HepG2 (cell line): ENCODE data around the gene ABCC10. TPM values are rescaled to one million over a fixed set of nuclear protein-coding genes. Genes with fewer than 3 reads are reported as not detected.

ENCODE experiments used
- ATRX ChIP-seq: sonication (generic); formaldehyde crosslinking; IDR thresholded peaks from 2 replicates; pipeline ENCODE4 v1.4.0; 2020; ENCODE audit warnings: missing genetic modification reagents, borderline replicate concordance
- GATA4 ChIP-seq: sonication (generic); IDR thresholded peaks from 2 replicates; pipeline ENCODE4 v1.6.1; 2016; ENCODE audit warnings: antibody characterized with exemption, low read depth, borderline replicate concordance
- KDM2A ChIP-seq: sonication (generic); formaldehyde crosslinking; IDR thresholded peaks from 2 replicates; pipeline ENCODE4 v1.4.0; 2020; ENCODE audit warnings: low read depth, missing genetic modification reagents, borderline replicate concordance
- NFRKB ChIP-seq: fragments of 450-650 bp; IDR thresholded peaks from 2 replicates; pipeline ENCODE4 v1.6.1; 2017
- NFYB ChIP-seq: sonication (generic); formaldehyde crosslinking; IDR thresholded peaks from 2 replicates; pipeline ENCODE4 v1.4.0; 2020; ENCODE audit warnings: missing genetic modification reagents
- REL ChIP-seq: sonication (generic); formaldehyde crosslinking; conservative IDR thresholded peaks from 2 replicates; pipeline ENCODE4 v1.8.0; 2022; ENCODE audit warnings: mild to moderate bottlenecking, missing genetic modification reagents, moderate library complexity
- SMARCC2 ChIP-seq: fragments of 450-650 bp; IDR thresholded peaks from 2 replicates; pipeline ENCODE4 v1.6.1; 2017; ENCODE audit warnings: antibody characterized with exemption, mild to moderate bottlenecking
- SOX13 ChIP-seq, 3 experiments: fragments of 450-650 bp in 1 of 3; sonication (generic) in 1 of 3; formaldehyde crosslinking in 1 of 3; IDR thresholded peaks in 2 of 3; conservative IDR thresholded peaks in 1 of 3; 2 replicates each; pipeline versions ENCODE4 v1.5.0 to v1.6.1; 2016 to 2020; ENCODE audit warnings: antibody characterized with exemption in 1 of 3, mild to moderate bottlenecking in 1 of 3, missing compliant biosample characterization in 1 of 3, missing genetic modification reagents in 1 of 3, moderate library complexity in 1 of 3
- TBL1XR1 ChIP-seq: fragments of 150-350 bp; IDR thresholded peaks from 2 replicates; pipeline ENCODE4 v1.6.1; 2014; ENCODE audit warnings: borderline replicate concordance, low read length; ENCODE audit not compliant: partially characterized antibody
- ZFY ChIP-seq: sonication (generic); formaldehyde crosslinking; IDR thresholded peaks from 2 replicates; pipeline ENCODE4 v1.4.0; 2020; ENCODE audit warnings: missing genetic modification reagents
- ZNF136 ChIP-seq: sonication (generic); formaldehyde crosslinking; IDR thresholded peaks from 2 replicates; pipeline ENCODE4 v1.8.1; 2022; ENCODE audit warnings: low read depth, mild to moderate bottlenecking, moderate library complexity, missing genetic modification reagents
- ZNF350 ChIP-seq: sonication (generic); formaldehyde crosslinking; IDR thresholded peaks from 2 replicates; pipeline ENCODE4 v1.4.0; 2020; ENCODE audit warnings: mild to moderate bottlenecking, low read depth, missing genetic modification reagents, borderline replicate concordance
- ZNF431 ChIP-seq: sonication (generic); formaldehyde crosslinking; IDR thresholded peaks from 2 replicates; pipeline ENCODE4 v1.9.0; 2022; ENCODE audit warnings: missing genetic modification reagents, low read depth, mild to moderate bottlenecking, borderline replicate concordance
- ZNF44 ChIP-seq: sonication (generic); formaldehyde crosslinking; IDR thresholded peaks from 2 replicates; pipeline ENCODE4 v1.5.1; 2020; ENCODE audit warnings: mild to moderate bottlenecking, missing genetic modification reagents
- ZNF543 ChIP-seq: sonication (generic); formaldehyde crosslinking; IDR thresholded peaks from 2 replicates; pipeline ENCODE4 v1.4.0; 2020; ENCODE audit warnings: mild to moderate bottlenecking, missing genetic modification reagents
- ZNF570 ChIP-seq: sonication (generic); formaldehyde crosslinking; IDR thresholded peaks from 2 replicates; pipeline ENCODE4 v1.4.0; 2020; ENCODE audit warnings: mild to moderate bottlenecking, missing genetic modification reagents, borderline replicate concordance
- ZNF614 ChIP-seq: IDR thresholded peaks from 2 replicates; pipeline ENCODE4 v1.6.1; 2018; ENCODE audit warnings: missing biosample characterization, missing genetic modification reagents, inconsistent platforms, borderline replicate concordance
- polyA plus RNA-seq, 8 experiments: library from polyadenylated mRNA; depleted of rRNA in 3 of 8; stranded (reverse) in 7 of 8; unstranded in 1 of 8; fragments of >200 nt; fragmentation: Illumina TruSeq in 4 of 8; extraction: Trizol in 4 of 8; gene quantifications; 2 replicates each; pipeline versions ENCODE4 v1.2.1 to v1.2.3, GENCODE V29; 2011 to 2016; ENCODE audit warnings: low read depth in 4 of 8, missing spikeins in 1 of 8, mixed read lengths in 1 of 8; ENCODE audit not compliant: insufficient read depth in 1 of 8
- total RNA-seq, 5 experiments: library from RNA; depleted of rRNA; stranded (reverse); fragments of >200 nt; fragmentation: Illumina TruSeq; extraction: Trizol; gene quantifications; 2 replicates each; pipeline ENCODE4 v1.2.3, GENCODE V29; 2016; ENCODE audit warnings: low read depth in 1 of 5
- TF ChIP-seq, protein P1 (sequence below): sonication (generic); formaldehyde crosslinking; conservative IDR thresholded peaks from 2 replicates; pipeline ENCODE4 v1.4.0; 2020; ENCODE audit warnings: missing genetic modification reagents
- TF ChIP-seq, protein P2 (sequence below): sonication (generic); formaldehyde crosslinking; IDR thresholded peaks from 2 replicates; pipeline ENCODE4 v1.4.0; 2020; ENCODE audit warnings: missing genetic modification reagents
- TF ChIP-seq, protein P3 (sequence below): sonication (generic); formaldehyde crosslinking; IDR thresholded peaks from 2 replicates; pipeline ENCODE4 v1.8.1; 2023; ENCODE audit warnings: mild to moderate bottlenecking, inconsistent platforms, moderate library complexity, missing genetic modification reagents, borderline replicate concordance
- TF ChIP-seq, protein P4 (sequence below): sonication (generic); formaldehyde crosslinking; IDR thresholded peaks from 2 replicates; pipeline ENCODE4 v1.8.0; 2022; ENCODE audit warnings: mild to moderate bottlenecking, missing genetic modification reagents
- TF ChIP-seq, protein P5 (sequence below): sonication (generic); formaldehyde crosslinking; IDR thresholded peaks from 2 replicates; pipeline ENCODE4 v1.5.0; 2020; ENCODE audit warnings: missing genetic modification reagents

The ABCC10 gene
- total and polyA plus RNA-seq, 2 of the 13 experiments (the other 11 are each of a cell fraction or from before 2014, with no cell fraction given): 16.0 to 24.3 TPM

DNA sequence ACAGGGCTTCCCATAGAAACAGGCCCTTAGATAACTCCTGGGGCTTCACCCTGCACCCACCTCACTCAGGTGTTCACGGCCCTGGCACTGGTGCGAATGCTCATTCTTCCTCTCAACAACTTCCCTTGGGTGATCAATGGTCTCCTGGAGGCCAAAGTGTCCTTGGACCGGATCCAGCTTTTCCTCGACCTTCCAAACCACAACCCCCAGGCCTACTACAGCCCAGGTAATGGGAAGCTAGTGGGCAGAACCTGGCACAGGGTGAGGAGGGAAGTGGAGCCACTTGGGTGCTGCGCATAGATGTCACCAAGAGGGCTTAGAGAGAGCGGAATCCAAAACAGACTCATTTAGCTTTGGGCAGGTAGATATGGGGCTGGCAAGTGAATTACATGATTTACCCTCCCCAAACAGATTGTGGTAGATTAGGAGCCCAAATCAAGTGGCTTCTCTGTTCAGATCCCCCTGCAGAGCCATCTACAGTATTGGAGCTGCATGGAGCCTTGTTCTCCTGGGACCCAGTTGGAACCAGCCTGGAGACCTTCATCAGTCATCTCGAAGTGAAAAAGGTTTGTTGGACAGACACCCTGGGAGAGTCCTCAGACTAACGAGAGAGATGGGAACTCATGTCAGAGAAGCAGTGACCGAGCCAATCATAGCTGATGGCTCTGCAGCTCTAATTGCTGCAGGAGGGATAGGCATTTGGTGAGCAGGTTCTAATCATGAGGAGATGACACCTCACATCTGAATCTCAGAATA, 8.5 kb downstream of the ABCC10 start (continued):
- TF ChIP-seq, protein P1, sequence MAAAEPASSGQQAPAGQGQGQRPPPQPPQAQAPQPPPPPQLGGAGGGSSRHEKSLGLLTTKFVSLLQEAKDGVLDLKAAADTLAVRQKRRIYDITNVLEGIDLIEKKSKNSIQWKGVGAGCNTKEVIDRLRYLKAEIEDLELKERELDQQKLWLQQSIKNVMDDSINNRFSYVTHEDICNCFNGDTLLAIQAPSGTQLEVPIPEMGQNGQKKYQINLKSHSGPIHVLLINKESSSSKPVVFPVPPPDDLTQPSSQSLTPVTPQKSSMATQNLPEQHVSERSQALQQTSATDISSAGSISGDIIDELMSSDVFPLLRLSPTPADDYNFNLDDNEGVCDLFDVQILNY (CRISPR knock-in tag): no peak
- TF ChIP-seq ZNF136 (CRISPR knock-in tag) (no peak), SOX13 (IDR thresholded peaks at IDR 0.05) (no peak), SOX13 (CRISPR knock-in tag; conservative IDR thresholded peaks at IDR 0.05 in 1 of 2, IDR thresholded peaks at IDR 0.05 in 1 of 2) (no peak), ZFY (CRISPR knock-in tag) (0 out of 2 replicates have a peak, but pooled peaks have one; percentile 26), TBL1XR1 (no peak), ZNF431 (CRISPR knock-in tag) (no peak), ZNF570 (CRISPR knock-in tag) (no peak), ATRX (0 out of 2 replicates have a peak, but pooled peaks have one; percentile 34), GATA4 (no peak), ZNF543 (no peak), SMARCC2 (no peak), ZNF350 (peak; percentile 11; the same call in 1 of the 2 replicates), REL (CRISPR knock-in tag) (no peak), ZNF44 (CRISPR knock-in tag) (0 out of 2 replicates have a peak, but pooled peaks have one; percentile 19), NFRKB (no peak), KDM2A (0 out of 2 replicates have a peak, but pooled peaks have one; percentile 25), NFYB (CRISPR knock-in tag) (0 out of 2 replicates have a peak, but pooled peaks have one; percentile 4), ZNF614 (CRISPR knock-in tag) (no peak)
- TF ChIP-seq, protein P2, sequence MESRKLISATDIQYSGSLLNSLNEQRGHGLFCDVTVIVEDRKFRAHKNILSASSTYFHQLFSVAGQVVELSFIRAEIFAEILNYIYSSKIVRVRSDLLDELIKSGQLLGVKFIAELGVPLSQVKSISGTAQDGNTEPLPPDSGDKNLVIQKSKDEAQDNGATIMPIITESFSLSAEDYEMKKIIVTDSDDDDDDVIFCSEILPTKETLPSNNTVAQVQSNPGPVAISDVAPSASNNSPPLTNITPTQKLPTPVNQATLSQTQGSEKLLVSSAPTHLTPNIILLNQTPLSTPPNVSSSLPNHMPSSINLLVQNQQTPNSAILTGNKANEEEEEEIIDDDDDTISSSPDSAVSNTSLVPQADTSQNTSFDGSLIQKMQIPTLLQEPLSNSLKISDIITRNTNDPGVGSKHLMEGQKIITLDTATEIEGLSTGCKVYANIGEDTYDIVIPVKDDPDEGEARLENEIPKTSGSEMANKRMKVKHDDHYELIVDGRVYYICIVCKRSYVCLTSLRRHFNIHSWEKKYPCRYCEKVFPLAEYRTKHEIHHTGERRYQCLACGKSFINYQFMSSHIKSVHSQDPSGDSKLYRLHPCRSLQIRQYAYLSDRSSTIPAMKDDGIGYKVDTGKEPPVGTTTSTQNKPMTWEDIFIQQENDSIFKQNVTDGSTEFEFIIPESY (CRISPR knock-in tag): no peak
- TF ChIP-seq, protein P3, sequence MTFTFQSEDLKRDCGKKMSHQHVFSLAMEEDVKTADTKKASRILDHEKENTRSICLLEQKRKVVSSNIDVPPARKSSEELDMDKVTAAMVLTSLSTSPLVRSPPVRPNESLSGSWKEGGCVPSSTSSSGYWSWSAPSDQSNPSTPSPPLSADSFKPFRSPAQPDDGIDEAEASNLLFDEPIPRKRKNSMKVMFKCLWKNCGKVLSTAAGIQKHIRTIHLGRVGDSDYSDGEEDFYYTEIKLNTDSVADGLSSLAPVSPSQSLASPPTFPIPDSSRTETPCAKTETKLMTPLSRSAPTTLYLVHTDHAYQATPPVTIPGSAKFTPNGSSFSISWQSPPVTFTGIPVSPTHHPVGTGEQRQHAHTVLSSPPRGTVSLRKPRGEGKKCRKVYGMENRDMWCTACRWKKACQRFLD (CRISPR knock-in tag): no peak
- TF ChIP-seq, protein P4, sequence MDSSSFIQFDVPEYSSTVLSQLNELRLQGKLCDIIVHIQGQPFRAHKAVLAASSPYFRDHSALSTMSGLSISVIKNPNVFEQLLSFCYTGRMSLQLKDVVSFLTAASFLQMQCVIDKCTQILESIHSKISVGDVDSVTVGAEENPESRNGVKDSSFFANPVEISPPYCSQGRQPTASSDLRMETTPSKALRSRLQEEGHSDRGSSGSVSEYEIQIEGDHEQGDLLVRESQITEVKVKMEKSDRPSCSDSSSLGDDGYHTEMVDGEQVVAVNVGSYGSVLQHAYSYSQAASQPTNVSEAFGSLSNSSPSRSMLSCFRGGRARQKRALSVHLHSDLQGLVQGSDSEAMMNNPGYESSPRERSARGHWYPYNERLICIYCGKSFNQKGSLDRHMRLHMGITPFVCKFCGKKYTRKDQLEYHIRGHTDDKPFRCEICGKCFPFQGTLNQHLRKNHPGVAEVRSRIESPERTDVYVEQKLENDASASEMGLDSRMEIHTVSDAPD (CRISPR knock-in tag): no peak
- TF ChIP-seq, protein P5, sequence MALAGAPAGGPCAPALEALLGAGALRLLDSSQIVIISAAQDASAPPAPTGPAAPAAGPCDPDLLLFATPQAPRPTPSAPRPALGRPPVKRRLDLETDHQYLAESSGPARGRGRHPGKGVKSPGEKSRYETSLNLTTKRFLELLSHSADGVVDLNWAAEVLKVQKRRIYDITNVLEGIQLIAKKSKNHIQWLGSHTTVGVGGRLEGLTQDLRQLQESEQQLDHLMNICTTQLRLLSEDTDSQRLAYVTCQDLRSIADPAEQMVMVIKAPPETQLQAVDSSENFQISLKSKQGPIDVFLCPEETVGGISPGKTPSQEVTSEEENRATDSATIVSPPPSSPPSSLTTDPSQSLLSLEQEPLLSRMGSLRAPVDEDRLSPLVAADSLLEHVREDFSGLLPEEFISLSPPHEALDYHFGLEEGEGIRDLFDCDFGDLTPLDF (CRISPR knock-in tag): no peak
